RWPE2 (cell line): ENCODE results near the gene TM4SF1.
A peak's percentile ranks its signal among the peaks of the same experiment; 100 is the strongest.

Source experiments
- ATAC-seq: fragments of 200-7000 bp; cut with Tn5 transposase; 3 replicates; pipeline ENCODE4 v1.9.1; 2021; ENCODE audit warnings: low read depth
- DNase-seq: peaks from one replicate; pipeline ENCODE4 v3.0.0-alpha.2; 2020; ENCODE audit warnings: low spot score
- H3K27ac ChIP-seq: fragments of 450-650 bp; 2 replicates; pipeline ENCODE4 v1.5.1; 2017; ENCODE audit warnings: mild to moderate bottlenecking; ENCODE audit not compliant: poor library complexity, severe bottlenecking
- H3K27me3 ChIP-seq: fragments of 250-450 bp; sonication (Bioruptor Pico); 2 replicates; pipeline ENCODE4 v1.5.1; 2021; ENCODE audit warnings: mild to moderate bottlenecking, moderate library complexity; ENCODE audit not compliant: insufficient read depth, poor library complexity, severe bottlenecking
- H3K36me3 ChIP-seq: fragments of 250-450 bp; sonication (Bioruptor Pico); 2 replicates; pipeline ENCODE4 v1.5.1; 2020; ENCODE audit warnings: low read depth, mild to moderate bottlenecking, moderate library complexity
- H3K4me1 ChIP-seq: fragments of 250-450 bp; sonication (Bioruptor Pico); 2 replicates; pipeline ENCODE4 v1.5.1; 2021; ENCODE audit warnings: mild to moderate bottlenecking, moderate library complexity; ENCODE audit not compliant: insufficient read depth, poor library complexity, severe bottlenecking
- H3K4me3 ChIP-seq: fragments of 250-450 bp; sonication (Bioruptor Pico); 2 replicates; pipeline ENCODE4 v1.5.1; 2021; ENCODE audit warnings: mild to moderate bottlenecking, moderate library complexity; ENCODE audit not compliant: severe bottlenecking
- H3K9me3 ChIP-seq: fragments of 250-450 bp; sonication (Bioruptor Pico); 2 replicates; pipeline ENCODE4 v1.5.1; 2021; ENCODE audit warnings: mild to moderate bottlenecking, moderate library complexity; ENCODE audit not compliant: severe bottlenecking
- CTCF ChIP-seq: fragments of 450-650 bp; IDR thresholded peaks from one replicate; pipeline ENCODE4 v1.5.1; 2017; ENCODE audit warnings: mild to moderate bottlenecking, moderate library complexity; ENCODE audit not compliant: poor library complexity, severe bottlenecking

TM4SF1 gene

GRCh38 chr3:149375501-149376196, 1.8 kb downstream of the TM4SF1 start:
- Histone ChIP-seq H3K36me3 (peaks cover 49% of the 10 kb centered on the region), H3K9me3 (no peaks in the 10 kb centered on the region), H3K27me3 (no peaks in the 10 kb centered on the region), H3K4me1 (peaks cover 67% of the 10 kb centered on the region), H3K4me3 (peak overlapping the region; percentile 42), H3K27ac (peak overlapping the region; percentile 93)
- DNase-seq (no peak), ATAC-seq (no peak)
- no peak for TF ChIP-seq CTCF

GRCh38 chr3:149374793-149375500, 2.5 kb downstream of the TM4SF1 start:
- Histone ChIP-seq H3K9me3 (no peaks in the 10 kb centered on the region), H3K4me3 (no peak overlapping the region), H3K36me3 (peaks cover 56% of the 10 kb centered on the region), H3K4me1 (peaks cover 74% of the 10 kb centered on the region), H3K27me3 (no peaks in the 10 kb centered on the region), H3K27ac (peak overlapping the region; percentile 93)
- TF ChIP-seq CTCF, result no peak
- ATAC-seq, result no peak
- no peak for DNase-seq

GRCh38 chr3:149374391-149374790, 3.1 kb downstream of the TM4SF1 start:
- Histone ChIP-seq H3K9me3 (no peaks in the 10 kb centered on the region), H3K4me3 (no peak overlapping the region), H3K27me3 (no peaks in the 10 kb centered on the region), H3K4me1 (peaks cover 75% of the 10 kb centered on the region), H3K36me3 (peaks cover 62% of the 10 kb centered on the region), H3K27ac (peak overlapping the region; percentile 93)
- DNase-seq (no peak), ATAC-seq (no peak)
- TF ChIP-seq CTCF, result no peak

- ATAC-seq, result peak; percentile 5; the same call in 2 of the 3 replicates
- TF ChIP-seq CTCF, result no peak
- H3K9me3 ChIP-seq, result no peaks in the 10 kb centered on the region
- no peaks in the 10 kb centered on the region for H3K27me3 ChIP-seq
- no peak overlapping the region for H3K4me3 ChIP-seq
- peaks cover 72% of the 10 kb centered on the region for H3K4me1 ChIP-seq
- peak overlapping the region; percentile 93 for H3K27ac ChIP-seq
- H3K36me3 ChIP-seq, result peaks cover 67% of the 10 kb centered on the region
- DNase-seq, result no peak
Observed at GRCh38 chr3:149373235-149374125, 4.0 kb downstream of the TM4SF1 start.
